GM21367 (cell line): ENCODE data around the gene YWHAB.

Experiments used
- ATAC-seq: cut with Tn5 transposase; IDR thresholded peaks from one replicate; pipeline ENCODE4 v1.9.1; 2021; ENCODE audit not compliant: unreplicated experiment

Gene YWHAB

GRCh38 chr20:44950368-44950767, 64.9 kb downstream of the YWHAB start:
- no peak for ATAC-seq

DNA sequence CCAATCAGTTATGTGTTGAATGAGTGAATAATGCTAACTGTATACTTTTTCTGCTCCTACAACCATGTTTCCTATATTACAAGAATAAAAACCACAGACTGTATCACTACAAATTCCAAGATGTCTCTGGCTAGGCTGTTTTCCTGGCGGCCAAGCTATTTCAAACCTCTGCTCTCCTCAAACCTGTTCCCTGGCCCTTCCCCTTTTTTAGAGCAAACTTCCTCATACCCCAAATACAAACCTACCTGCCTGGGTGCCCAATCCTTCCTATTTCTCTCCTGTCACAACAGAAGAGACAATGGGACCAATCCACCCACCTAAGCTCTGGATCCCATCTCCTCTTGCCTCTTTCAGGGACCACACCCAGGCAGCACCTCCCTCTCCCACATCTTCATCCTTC, 67.2 kb downstream of the YWHAB start:
- ATAC-seq, result no peak

- ATAC-seq, result no peak
Measured at GRCh38 chr20:44954211-44954610, 68.7 kb downstream of the YWHAB start.

DNA sequence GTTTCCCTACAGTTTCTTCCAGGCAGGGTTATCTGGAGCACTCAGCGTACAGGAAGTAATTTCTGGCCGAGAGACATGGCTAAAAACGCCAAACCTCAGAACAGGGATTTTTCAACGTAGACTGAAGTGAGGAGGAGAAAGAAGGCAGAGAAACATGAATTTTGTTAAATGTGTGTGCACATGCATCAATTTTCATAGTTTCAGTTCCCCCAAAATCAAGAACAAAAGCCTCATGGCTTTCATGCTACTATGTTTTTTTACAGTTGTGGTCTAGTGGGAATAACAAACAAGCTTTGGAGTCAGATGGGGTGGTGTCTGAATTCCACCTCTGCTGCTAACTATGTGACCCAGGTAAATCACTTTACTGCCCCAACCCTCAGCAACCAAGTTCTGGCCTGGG, 69.8 kb downstream of the YWHAB start:
- no peak for ATAC-seq

- no peak for ATAC-seq
Measured at GRCh38 chr20:44956410-44956809, 70.9 kb downstream of the YWHAB start.
